WTC11 (cell line): ENCODE results near the gene SAT2. TPM values are rescaled to one million over a fixed set of nuclear protein-coding genes. Genes with fewer than 3 reads are reported as not detected.

Experiments used
- ATAC-seq: fragments of 200-7000 bp; cut with Tn5 transposase; 2 replicates; pipeline ENCODE4 v1.10.0; 2021; ENCODE audit warnings: mild to moderate bottlenecking, moderate library complexity
- CTCF ChIA-PET: fragments of 300-600 bp; sonication (Branson Sonifier 250); formaldehyde crosslinking; loops from one replicate; lab custom pipeline; 2021; ENCODE audit warnings: antibody characterized with exemption; lab: Charles Lee
- POLR2A ChIA-PET: fragments of 350-600 bp; sonication (Branson Sonifier 250); formaldehyde crosslinking; loops from one replicate; lab custom pipeline; 2021; ENCODE audit warnings: antibody characterized with exemption; lab: Charles Lee
- DNase-seq: peaks from one replicate; pipeline ENCODE4 v3.0.0; 2021; ENCODE audit warnings: low spot score
- H3K27ac Mint-ChIP-seq: 2 replicates; pipeline ENCODE4 v1.8.0; 2021; ENCODE audit warnings: mixed read lengths
- H3K27me3 Mint-ChIP-seq: 2 replicates; pipeline ENCODE4 v1.8.0; 2021; ENCODE audit warnings: low read depth, mild to moderate bottlenecking, moderate library complexity, mixed read lengths
- H3K36me3 Mint-ChIP-seq: 2 replicates; pipeline ENCODE4 v1.8.0; 2021; ENCODE audit warnings: mixed read lengths
- H3K4me1 Mint-ChIP-seq: 2 replicates; pipeline ENCODE4 v1.8.0; 2022; ENCODE audit warnings: mixed read lengths
- H3K4me3 Mint-ChIP-seq: 2 replicates; pipeline ENCODE4 v1.8.0; 2021; ENCODE audit warnings: mild to moderate bottlenecking, moderate library complexity, mixed read lengths
- H3K9me3 Mint-ChIP-seq: 2 replicates; pipeline ENCODE4 v1.8.0; 2021; ENCODE audit warnings: mixed read lengths
- ARID4B ChIP-seq: sonication (generic); formaldehyde crosslinking; IDR thresholded peaks from 2 replicates; pipeline ENCODE4 v1.8.0; 2023; ENCODE audit warnings: missing genetic modification reagents, mild to moderate bottlenecking, borderline replicate concordance
- CBFB ChIP-seq: sonication (generic); formaldehyde crosslinking; IDR thresholded peaks from 2 replicates; pipeline ENCODE4 v1.8.1; 2022; ENCODE audit warnings: mild to moderate bottlenecking, low read depth, missing genetic modification reagents
- FOXJ3 ChIP-seq: sonication (generic); formaldehyde crosslinking; IDR thresholded peaks from 2 replicates; pipeline ENCODE4 v1.9.0; 2021; ENCODE audit warnings: missing genetic modification reagents, mild to moderate bottlenecking, borderline replicate concordance
- GABPB1 ChIP-seq: sonication (generic); formaldehyde crosslinking; IDR thresholded peaks from 2 replicates; pipeline ENCODE4 v1.8.1; 2023; ENCODE audit warnings: mild to moderate bottlenecking, missing genetic modification reagents
- HMGXB4 ChIP-seq: sonication (generic); formaldehyde crosslinking; IDR thresholded peaks from 2 replicates; pipeline ENCODE4 v1.8.1; 2023; ENCODE audit warnings: mild to moderate bottlenecking, moderate library complexity, missing genetic modification reagents
- IRF2 ChIP-seq: sonication (generic); formaldehyde crosslinking; IDR thresholded peaks from 2 replicates; pipeline ENCODE4 v1.8.0; 2022; ENCODE audit warnings: low read depth, missing genetic modification reagents, borderline replicate concordance
- MAX ChIP-seq: sonication (generic); formaldehyde crosslinking; IDR thresholded peaks from 2 replicates; pipeline ENCODE4 v1.8.0; 2022; ENCODE audit warnings: mild to moderate bottlenecking, missing genetic modification reagents
- NR1H2 ChIP-seq: sonication (generic); formaldehyde crosslinking; IDR thresholded peaks from 2 replicates; pipeline ENCODE4 v1.9.0; 2021; ENCODE audit warnings: mild to moderate bottlenecking, moderate library complexity, missing genetic modification reagents
- SMAD4 ChIP-seq: sonication (generic); formaldehyde crosslinking; IDR thresholded peaks from 2 replicates; pipeline ENCODE4 v1.8.0; 2022; ENCODE audit warnings: mild to moderate bottlenecking, missing genetic modification reagents
- TEAD1 ChIP-seq: sonication (generic); formaldehyde crosslinking; IDR thresholded peaks from 2 replicates; pipeline ENCODE4 v1.8.0; 2022; ENCODE audit warnings: mild to moderate bottlenecking, missing genetic modification reagents
- TEAD4 ChIP-seq: sonication (generic); formaldehyde crosslinking; IDR thresholded peaks from 2 replicates; pipeline ENCODE4 v1.8.0; 2022; ENCODE audit warnings: mild to moderate bottlenecking, missing genetic modification reagents
- TP53 ChIP-seq: sonication (generic); formaldehyde crosslinking; IDR thresholded peaks from 2 replicates; pipeline ENCODE4 v1.8.1; 2023; ENCODE audit warnings: mild to moderate bottlenecking, missing genetic modification reagents
- USF2 ChIP-seq: sonication (generic); formaldehyde crosslinking; IDR thresholded peaks from 2 replicates; pipeline ENCODE4 v1.8.1; 2023; ENCODE audit warnings: mild to moderate bottlenecking, missing genetic modification reagents, moderate library complexity
- ZBTB21 ChIP-seq: sonication (generic); formaldehyde crosslinking; IDR thresholded peaks from 2 replicates; pipeline ENCODE4 v1.8.1; 2023; ENCODE audit warnings: mild to moderate bottlenecking, missing genetic modification reagents, borderline replicate concordance
- ZMAT4 ChIP-seq: fragments of 250-450 bp; sonication (Bioruptor Pico); IDR thresholded peaks from 2 replicates; pipeline ENCODE4 v1.9.0; 2021; ENCODE audit warnings: mild to moderate bottlenecking
- ZNF232 ChIP-seq: sonication (generic); formaldehyde crosslinking; IDR thresholded peaks from 2 replicates; pipeline ENCODE4 v1.8.0; 2022; ENCODE audit warnings: mild to moderate bottlenecking, missing genetic modification reagents
- ZNF263 ChIP-seq: sonication (generic); formaldehyde crosslinking; IDR thresholded peaks from 2 replicates; pipeline ENCODE4 v1.8.1; 2022; ENCODE audit warnings: low read depth, mild to moderate bottlenecking, moderate library complexity, missing genetic modification reagents
- ZNF532 ChIP-seq: fragments of 250-450 bp; sonication (Bioruptor Pico); IDR thresholded peaks from 2 replicates; pipeline ENCODE4 v1.9.0; 2021; ENCODE audit warnings: mild to moderate bottlenecking, borderline replicate concordance
- total RNA-seq: library from RNA; stranded (reverse); gene quantifications from 3 replicates; pipeline ENCODE4 v1.2.3, GENCODE V29; 2021

SAT2 gene
- total RNA-seq, 1 experiment from 2014 or later = 75.8 TPM

GRCh38 chr17:7667656-7668406 lies 40.2 kb upstream of the SAT2 start:
- Mint-ChIP-seq H3K4me3 (no peak overlapping the region), H3K4me1 (peaks cover 12% of the 10 kb centered on the region), H3K27me3 (no peaks in the 10 kb centered on the region), H3K27ac (peak overlapping the region; percentile 84), H3K9me3 (no peaks in the 10 kb centered on the region), H3K36me3 (peaks cover 50% of the 10 kb centered on the region)
- ATAC-seq (peak; percentile 33), DNase-seq (no peak)
- TF ChIP-seq HMGXB4 (CRISPR knock-in tag) (no peak), ZNF532 (CRISPR knock-in tag) (0 out of 2 replicates have a peak, but pooled peaks have one; percentile 4), MAX (CRISPR knock-in tag) (no peak), NR1H2 (CRISPR knock-in tag) (no peak), ZNF263 (CRISPR knock-in tag) (no peak)
- ChIA-PET CTCF (interaction anchor here (0.9 to 2.0 kb wide), 10 partner anchors 9 to 322 kb away, joined by 3 to 12 read pairs (median 4); partner anchors contain the start of genes ATP1B2 and FXR2), POLR2A (interaction anchor here (0.9 to 1.6 kb wide), 5 partner anchors 11 to 35 kb away, joined by 3 to 11 read pairs (median 5); partner anchors contain the start of genes ATP1B2 and TP53)

- Mint-ChIP-seq H3K4me3 (peak overlapping the region; percentile 53), H3K27me3 (peaks cover 14% of the 10 kb centered on the region), H3K36me3 (peaks cover 28% of the 10 kb centered on the region), H3K9me3 (no peaks in the 10 kb centered on the region), H3K4me1 (peaks cover 47% of the 10 kb centered on the region), H3K27ac (peak overlapping the region; percentile 97)
- CTCF ChIA-PET = interaction anchor here (0.5 to 6.9 kb wide), 24 partner anchors 9 to 404 kb away, joined by 3 to 68 read pairs (median 6); partner anchors contain the start of genes ACAP1, DNAH2, FXR2 and MPDU1
- DNase-seq (peak; percentile 94), ATAC-seq (peak; percentile 91)
- POLR2A ChIA-PET = interaction anchor here (0.5 to 2.4 kb wide), 15 partner anchors 8 to 186 kb away, joined by 3 to 22 read pairs (median 5); partner anchors contain the start of genes DNAH2, EFNB3, FXR2 and MPDU1
- TF ChIP-seq IRF2 (CRISPR knock-in tag) = no peak
- no peak for TF ChIP-seq CBFB (CRISPR knock-in tag)
- TF ChIP-seq USF2 (CRISPR knock-in tag) = no peak
- TF ChIP-seq TEAD1 = 0 out of 2 replicates have a peak, but pooled peaks have one; percentile 35
- 0 out of 2 replicates have a peak, but pooled peaks have one; percentile 17 for TF ChIP-seq ZBTB21
- no peak for TF ChIP-seq ARID4B (CRISPR knock-in tag)
- no peak for TF ChIP-seq SMAD4 (CRISPR knock-in tag)
- TF ChIP-seq MAX (CRISPR knock-in tag) = peak; percentile 61; the same call in 1 of the 2 replicates
- no peak for TF ChIP-seq GABPB1 (CRISPR knock-in tag)
- no peak for TF ChIP-seq ZNF232 (CRISPR knock-in tag)
- no peak for TF ChIP-seq TEAD4
- no peak for TF ChIP-seq TP53 (CRISPR knock-in tag)
- no peak for TF ChIP-seq FOXJ3 (CRISPR knock-in tag)
- TF ChIP-seq ZMAT4 = no peak
Observed at GRCh38 chr17:7656958-7657609, 29.5 kb upstream of the SAT2 start.
